ENCODE results near the gene EVA1C. TPM values are rescaled to one million over a fixed set of nuclear protein-coding genes. Genes with fewer than 3 reads are reported as not detected.

EVA1C gene
- polyA plus RNA-seq, 1 experiment = 9.6 TPM

DNA sequence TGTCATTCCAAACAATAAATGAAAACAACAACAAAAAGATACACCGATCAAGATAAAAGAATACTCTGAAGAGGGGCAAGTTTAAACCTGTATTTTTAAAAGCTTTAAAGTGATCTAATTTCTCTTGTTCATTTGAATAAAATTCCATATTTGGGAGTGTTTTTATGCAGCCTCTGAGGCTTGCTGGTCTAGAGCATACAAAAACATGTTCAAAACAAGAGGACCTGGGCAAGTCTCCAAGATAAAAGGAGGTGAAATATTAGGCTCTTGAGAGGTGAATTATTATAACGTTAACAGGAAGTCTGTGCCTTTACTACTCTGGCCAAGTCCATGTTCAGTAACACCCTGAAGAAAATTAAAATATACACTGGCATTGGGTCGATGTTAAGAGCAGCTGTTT lies 39.8 kb upstream of the EVA1C start:
- no peaks in the 10 kb centered on the region for H3K27me3 ChIP-seq (ENCODE audit: control insufficient read depth, insufficient read depth, low read length)
- ChIA-PET POLR2A (no interaction called here), CTCF (interaction anchor here (1.0 to 1.5 kb wide), 2 partner anchors 28 to 196 kb away, joined by 3 to 5 read pairs; no protein-coding TSS in a partner anchor)
- no peak for DNase-seq (ENCODE audit: low read depth)
- H3K36me3 ChIP-seq (ENCODE audit: control insufficient read depth, insufficient read depth, low read length) = peaks cover 6% of the 10 kb centered on the region
- no peak overlapping the region for H3K4me3 ChIP-seq (ENCODE audit: low read depth, low read length)
- TF ChIP-seq, protein P1, sequence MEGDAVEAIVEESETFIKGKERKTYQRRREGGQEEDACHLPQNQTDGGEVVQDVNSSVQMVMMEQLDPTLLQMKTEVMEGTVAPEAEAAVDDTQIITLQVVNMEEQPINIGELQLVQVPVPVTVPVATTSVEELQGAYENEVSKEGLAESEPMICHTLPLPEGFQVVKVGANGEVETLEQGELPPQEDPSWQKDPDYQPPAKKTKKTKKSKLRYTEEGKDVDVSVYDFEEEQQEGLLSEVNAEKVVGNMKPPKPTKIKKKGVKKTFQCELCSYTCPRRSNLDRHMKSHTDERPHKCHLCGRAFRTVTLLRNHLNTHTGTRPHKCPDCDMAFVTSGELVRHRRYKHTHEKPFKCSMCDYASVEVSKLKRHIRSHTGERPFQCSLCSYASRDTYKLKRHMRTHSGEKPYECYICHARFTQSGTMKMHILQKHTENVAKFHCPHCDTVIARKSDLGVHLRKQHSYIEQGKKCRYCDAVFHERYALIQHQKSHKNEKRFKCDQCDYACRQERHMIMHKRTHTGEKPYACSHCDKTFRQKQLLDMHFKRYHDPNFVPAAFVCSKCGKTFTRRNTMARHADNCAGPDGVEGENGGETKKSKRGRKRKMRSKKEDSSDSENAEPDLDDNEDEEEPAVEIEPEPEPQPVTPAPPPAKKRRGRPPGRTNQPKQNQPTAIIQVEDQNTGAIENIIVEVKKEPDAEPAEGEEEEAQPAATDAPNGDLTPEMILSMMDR (IDR thresholded peaks at IDR 0.05; ENCODE audit: insufficient read depth, low read depth, low read length) = no peak

DNA sequence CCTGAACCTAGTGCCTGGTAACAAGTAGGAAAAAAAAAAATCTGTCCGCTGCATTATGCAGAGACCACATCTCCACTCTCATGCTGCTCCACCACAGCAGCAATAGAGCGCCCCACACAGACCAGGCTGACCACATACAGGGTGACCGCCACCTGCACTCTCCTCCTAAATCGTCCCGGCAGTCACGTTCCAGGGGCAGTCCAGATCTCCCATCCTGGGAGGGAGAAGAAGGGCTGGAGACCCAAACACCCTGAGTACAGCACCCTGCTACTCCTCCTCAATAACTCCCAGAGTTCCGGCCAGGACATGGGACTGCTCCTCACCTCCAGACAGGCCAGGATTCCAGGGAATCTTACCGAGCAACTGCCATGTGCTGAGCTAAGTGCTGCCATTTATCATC lies 35.0 kb upstream of the EVA1C start:
- Histone ChIP-seq H3K36me3 (ENCODE audit: control insufficient read depth, insufficient read depth, low read length) (peaks cover 5% of the 10 kb centered on the region; the same call in 1 of the 2 replicates), H3K4me3 (ENCODE audit: low read depth, low read length) (no peak overlapping the region), H3K27me3 (ENCODE audit: control insufficient read depth, insufficient read depth, low read length) (no peaks in the 10 kb centered on the region)
- CTCF ChIA-PET = interaction anchor here (0.7 kb wide), 1 partner anchor 9 kb away, joined by 3 read pairs; no protein-coding TSS in a partner anchor
- TF ChIP-seq, protein P1 (IDR thresholded peaks at IDR 0.05; ENCODE audit: insufficient read depth, low read depth, low read length) = no peak
- DNase-seq (ENCODE audit: low read depth) = no peak
- POLR2A ChIA-PET = no interaction called here

DNA sequence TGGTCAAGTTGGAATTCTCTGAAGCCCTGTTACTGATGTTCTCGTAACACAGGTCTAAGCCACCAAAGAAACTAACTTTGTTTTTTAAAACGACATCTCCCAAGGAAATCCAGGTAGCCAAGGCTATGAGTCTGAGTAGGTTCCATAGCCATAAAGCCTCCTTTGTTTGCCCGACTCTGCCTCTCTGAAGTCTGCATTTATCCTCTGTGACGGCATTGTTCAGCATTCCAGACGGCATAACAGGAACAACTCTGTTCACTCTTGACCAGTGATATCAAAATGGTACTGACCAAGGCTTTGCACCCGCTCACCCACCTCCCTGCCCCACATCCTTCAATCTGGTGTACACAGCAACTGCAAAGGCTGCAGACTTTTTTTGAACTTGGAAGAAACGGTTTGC lies 34.5 kb upstream of the EVA1C start:
- peaks cover 7% of the 10 kb centered on the region for H3K36me3 ChIP-seq (ENCODE audit: control insufficient read depth, insufficient read depth, low read length)
- ChIA-PET CTCF (no interaction called here), POLR2A (no interaction called here)
- H3K27me3 ChIP-seq (ENCODE audit: control insufficient read depth, insufficient read depth, low read length) = no peaks in the 10 kb centered on the region
- TF ChIP-seq, protein P1 (IDR thresholded peaks at IDR 0.05; ENCODE audit: insufficient read depth, low read depth, low read length) = no peak
- DNase-seq (ENCODE audit: low read depth) = no peak
- H3K4me3 ChIP-seq (ENCODE audit: low read depth, low read length) = no peak overlapping the region

DNA sequence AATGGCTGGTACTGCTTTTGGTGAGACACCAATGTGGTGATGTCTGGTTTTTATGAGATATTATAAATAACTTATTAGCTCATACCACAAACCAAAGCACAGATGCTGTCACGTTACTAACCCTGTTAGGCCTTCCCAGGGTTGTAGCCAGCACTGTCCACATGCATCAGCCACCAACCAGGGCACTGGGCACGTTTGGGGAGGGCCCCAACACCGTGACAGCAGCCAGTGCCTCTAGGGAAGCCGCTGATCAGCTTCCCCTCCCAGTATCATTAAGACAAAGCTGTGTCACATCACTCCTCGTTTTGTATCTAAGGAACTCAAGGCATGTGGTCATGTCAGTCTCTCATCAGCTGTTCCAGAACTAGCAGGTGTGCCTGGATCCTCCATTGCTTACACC lies 33.5 kb upstream of the EVA1C start:
- peak; percentile 45 for DNase-seq (ENCODE audit: low read depth)
- Histone ChIP-seq H3K27me3 (ENCODE audit: control insufficient read depth, insufficient read depth, low read length) (no peaks in the 10 kb centered on the region), H3K4me3 (ENCODE audit: low read depth, low read length) (no peak overlapping the region), H3K36me3 (ENCODE audit: control insufficient read depth, insufficient read depth, low read length) (peaks cover 10% of the 10 kb centered on the region)
- TF ChIP-seq, protein P1 (IDR thresholded peaks at IDR 0.05; ENCODE audit: insufficient read depth, low read depth, low read length) = no peak
- CTCF ChIA-PET = interaction anchor here (0.8 to 1.3 kb wide), 5 partner anchors 11 to 222 kb away, joined by 3 to 4 read pairs (median 3); no protein-coding TSS in a partner anchor
- POLR2A ChIA-PET = no interaction called here

DNA sequence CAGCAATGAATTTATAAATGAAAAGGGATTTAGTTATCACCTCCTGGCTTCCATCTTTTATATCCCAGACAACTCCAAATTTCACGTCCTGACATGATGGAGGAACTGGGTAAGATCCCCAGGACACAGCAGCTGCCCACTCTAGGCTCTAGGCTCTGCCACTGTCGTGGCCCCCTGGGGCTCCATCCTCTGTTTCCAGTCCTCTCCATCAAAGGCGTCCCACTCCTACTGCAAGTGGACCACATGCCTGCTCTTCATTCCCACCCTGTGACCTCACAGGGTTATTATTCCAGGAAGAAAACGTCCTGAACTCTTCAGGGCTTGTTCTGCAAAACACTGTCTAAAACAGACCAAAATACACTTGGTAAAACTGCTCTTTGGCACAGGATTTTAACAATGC lies 31.6 kb upstream of the EVA1C start:
- ChIA-PET POLR2A (no interaction called here), CTCF (no interaction called here)
- no peak for DNase-seq (ENCODE audit: low read depth)
- H3K4me3 ChIP-seq (ENCODE audit: low read depth, low read length) = no peak overlapping the region
- TF ChIP-seq, protein P1 (IDR thresholded peaks at IDR 0.05; ENCODE audit: insufficient read depth, low read depth, low read length) = no peak
- peaks cover 11% of the 10 kb centered on the region for H3K36me3 ChIP-seq (ENCODE audit: control insufficient read depth, insufficient read depth, low read length)
- no peaks in the 10 kb centered on the region for H3K27me3 ChIP-seq (ENCODE audit: control insufficient read depth, insufficient read depth, low read length)

All from BJ (cell line).